Stimulated activated CD4-positive, alpha-beta T cell treated with anti-CD3 and anti-CD28 coated beads, Interleukin-2, amount 100 ng/mL, for 4 hours (primary cell): Measurements from ENCODE around the gene NPAT.
"Not testable (repeated sequence)": the region's sequence is repeated elsewhere in the genome, so short reads cannot be mapped to it uniquely, and the experiment has no call there.

Source experiments
- DNase-seq: peaks from one replicate; pipeline ENCODE4 v3.0.0-alpha.2; 2020; ENCODE audit warnings: low read depth

NPAT gene

GRCh38 chr11:108218912-108219783 is 3.3 kb downstream of the NPAT start:
- DNase-seq, result no peak

GRCh38 chr11:108218455-108218854 is 4.0 kb downstream of the NPAT start:
- DNase-seq, result no peak

- DNase-seq, result peak; percentile 27
Observed at GRCh38 chr11:108216988-108217387, 5.5 kb downstream of the NPAT start.

DNA sequence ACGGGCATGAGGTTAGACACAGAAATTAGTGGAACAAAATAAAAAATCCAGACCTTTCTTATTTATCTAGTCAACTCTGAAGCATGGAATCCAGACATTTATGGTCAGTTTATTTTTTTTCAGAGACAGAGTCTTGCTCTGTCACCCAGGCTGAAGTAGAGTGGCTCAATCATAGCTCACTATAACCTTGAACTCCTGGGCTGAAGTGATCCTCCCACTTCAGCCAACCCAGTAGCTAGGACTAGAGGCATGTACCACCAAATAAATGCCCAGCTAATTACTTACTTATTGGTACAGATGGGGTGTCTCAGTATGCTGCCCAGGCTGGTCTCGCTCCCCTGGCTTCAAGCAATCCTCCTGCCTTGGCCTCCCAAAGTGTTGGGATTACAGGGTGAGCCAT is 8.7 kb downstream of the NPAT start:
- DNase-seq, result no peak

DNA sequence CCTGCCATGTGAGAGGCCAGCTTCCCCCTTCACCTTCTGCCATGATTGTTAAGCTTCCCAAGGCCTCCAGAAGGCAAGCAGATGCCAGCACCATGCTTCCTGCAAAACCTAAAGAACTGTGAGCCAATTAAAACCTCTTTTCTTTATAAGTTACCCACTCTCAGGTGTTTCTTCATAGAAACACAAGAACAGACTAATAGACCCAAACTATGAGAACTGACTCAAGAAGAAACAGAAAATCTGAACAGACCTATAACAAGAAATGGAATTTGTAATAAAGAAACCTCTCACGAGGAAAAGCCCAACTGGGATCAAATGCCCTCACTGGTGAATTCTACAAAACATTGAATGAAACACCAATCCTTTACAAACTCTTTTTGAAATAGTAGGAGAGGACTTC is 12.0 kb downstream of the NPAT start:
- DNase-seq, result no peak

- no peak for DNase-seq
Observed at GRCh38 chr11:108207683-108208060, 14.8 kb downstream of the NPAT start.

DNA sequence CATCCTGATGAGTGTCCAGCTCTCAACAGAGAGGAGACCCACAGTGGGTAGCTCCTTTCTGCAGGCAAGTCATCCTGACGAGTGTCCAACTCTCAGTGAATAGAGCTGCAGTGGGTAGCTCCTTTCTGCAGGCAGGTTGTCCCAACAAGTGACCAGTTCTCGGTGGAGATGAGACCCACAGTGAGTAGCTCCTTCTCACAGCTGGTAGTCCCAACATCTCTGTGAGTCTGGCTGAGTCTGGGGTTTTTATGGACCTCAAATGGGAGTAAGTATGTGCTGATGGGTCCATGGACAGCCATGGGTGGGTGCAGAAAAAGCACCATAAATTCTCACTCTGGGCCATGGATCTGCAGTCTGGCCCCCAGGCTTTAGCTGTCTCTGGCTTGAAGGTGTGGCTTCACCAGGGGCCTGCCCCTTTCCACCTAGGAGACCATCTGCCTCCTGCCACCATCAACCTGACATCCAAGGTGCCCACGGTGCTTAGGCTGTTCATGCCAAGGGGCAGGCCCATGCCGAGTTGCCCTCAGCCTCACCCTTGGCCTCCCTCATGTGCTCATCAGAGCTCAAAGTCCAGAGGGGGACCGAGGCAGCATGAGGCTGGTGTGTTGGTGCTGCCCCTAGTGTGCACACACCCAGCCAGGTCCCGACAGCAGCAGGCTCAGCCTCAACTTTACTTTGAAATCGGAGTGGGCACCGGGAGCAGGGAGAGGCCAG is 15.3 kb downstream of the NPAT start:
- no peak for DNase-seq

- DNase-seq, result no peak
Observed at GRCh38 chr11:108206171-108206570, 16.3 kb downstream of the NPAT start.

- no peak for DNase-seq
Observed at GRCh38 chr11:108204929-108205499, 17.4 kb downstream of the NPAT start.

- no peak for DNase-seq
Observed at GRCh38 chr11:108204376-108204775, 18.1 kb downstream of the NPAT start.

DNA sequence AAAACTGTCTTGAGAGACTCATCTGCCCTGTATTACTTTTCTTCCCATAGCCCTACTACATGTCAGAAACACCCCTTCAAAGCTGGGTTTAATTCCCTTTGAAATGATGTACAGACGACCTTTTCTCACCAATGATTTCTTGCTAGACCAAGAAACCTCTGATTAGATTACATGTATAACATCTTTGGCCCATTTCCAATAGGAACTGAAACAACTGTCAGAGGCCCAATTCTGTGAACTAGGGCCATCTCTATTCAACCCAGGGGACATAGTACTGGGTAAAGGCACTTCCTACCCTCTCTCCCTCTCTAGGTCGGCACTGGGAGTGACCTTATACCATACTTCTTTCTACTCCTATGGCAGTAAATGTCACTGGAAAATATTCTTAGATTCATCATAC is 19.4 kb downstream of the NPAT start:
- DNase-seq, result no peak

- peak; percentile 62 for DNase-seq
Observed at GRCh38 chr11:108199446-108200321, 22.8 kb downstream of the NPAT start.

- DNase-seq, result no peak
Observed at GRCh38 chr11:108198833-108199232, 23.6 kb downstream of the NPAT start.

DNA sequence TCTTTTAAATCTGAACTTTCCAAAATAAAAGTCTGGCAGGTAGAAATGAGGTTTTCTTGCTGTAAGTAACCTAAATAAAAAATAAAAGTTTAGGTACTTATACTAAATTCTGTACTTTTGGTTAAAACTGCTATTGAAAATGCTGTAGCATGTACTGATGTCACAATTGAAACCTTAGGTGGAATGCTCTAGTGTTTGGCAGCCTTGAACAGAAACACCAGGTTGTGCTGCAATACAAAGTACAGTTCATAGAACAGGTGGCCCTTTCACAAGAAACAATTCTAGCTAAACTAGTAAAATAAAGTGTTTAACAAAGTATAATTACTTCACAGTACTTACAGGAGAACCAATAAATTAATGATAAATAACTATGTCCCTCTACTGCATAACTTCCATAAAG is 25.1 kb downstream of the NPAT start:
- no peak for DNase-seq

DNA sequence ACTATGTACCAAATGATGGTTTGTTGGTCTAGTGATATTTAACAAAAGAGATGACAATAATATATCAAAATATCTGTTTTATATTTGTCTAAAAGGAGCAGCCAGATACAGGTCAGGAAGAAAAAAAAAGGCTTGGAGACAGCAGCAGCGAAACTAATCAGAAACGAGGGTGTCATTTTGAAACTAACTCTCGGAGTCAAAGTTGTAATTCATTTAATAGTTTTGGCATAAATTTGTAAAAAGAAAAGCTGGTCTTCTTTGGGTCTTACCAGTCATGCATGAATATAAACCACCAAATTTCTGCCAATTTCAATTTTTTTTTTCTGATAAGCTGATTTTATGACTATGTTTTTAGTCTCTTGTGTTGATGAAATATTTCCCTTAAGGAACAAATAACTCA is 25.5 kb downstream of the NPAT start:
- DNase-seq, result no peak

DNA sequence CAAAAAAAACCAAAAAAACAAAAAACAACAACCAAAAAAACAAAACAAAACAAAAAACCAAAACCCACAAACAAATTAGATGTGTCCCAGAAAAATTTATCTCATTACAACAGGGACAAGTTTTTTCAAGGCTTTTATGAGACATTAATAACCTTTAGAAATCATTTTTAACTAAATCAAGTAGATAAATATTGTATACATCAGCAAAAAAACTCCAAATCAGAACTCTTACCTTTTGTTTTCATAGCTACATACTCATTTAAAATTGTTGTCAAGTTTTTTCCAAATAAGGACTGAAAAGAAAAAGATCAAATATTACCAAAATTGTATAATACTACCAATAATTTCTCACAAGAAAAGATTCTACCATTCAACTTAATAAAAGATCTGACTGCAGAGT is 28.7 kb downstream of the NPAT start:
- no peak for DNase-seq

DNA sequence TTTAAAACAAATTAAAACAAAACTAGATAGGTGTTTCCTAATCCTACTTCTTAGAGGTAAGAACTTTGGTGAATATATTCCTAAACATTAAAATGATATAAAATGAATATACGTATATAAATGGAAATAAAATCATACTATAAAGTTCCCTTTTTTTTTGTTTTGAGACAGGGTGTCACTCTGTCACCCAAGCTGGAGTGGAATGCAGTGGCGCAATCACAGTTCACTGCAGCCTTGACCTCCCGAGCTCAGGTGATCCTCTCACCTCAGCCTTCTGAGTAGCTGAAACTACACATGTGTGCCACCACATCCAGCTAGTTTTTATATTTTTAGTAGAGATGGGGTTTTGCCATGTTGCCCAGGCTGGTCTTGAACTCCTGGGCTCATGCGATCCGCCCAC is 44.9 kb downstream of the NPAT start:
- DNase-seq, result no peak

DNA sequence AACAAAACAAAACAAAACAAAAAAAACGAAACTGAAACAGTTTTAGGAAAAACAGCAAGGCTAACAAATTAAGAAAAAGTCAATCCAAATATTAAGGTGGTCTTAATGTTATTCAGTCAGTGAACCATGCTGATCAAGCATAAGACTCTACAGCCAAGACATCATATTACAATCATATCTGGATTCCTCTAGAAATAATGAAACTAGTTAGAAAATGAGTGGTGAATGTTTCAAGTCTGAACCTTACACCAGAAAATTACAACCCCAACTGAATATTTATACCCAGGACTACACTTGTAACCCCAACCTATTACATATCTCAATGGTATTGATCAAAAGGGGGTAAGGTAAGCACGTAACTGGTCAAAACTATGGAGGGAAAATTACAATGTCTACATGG is 52.3 kb downstream of the NPAT start:
- no peak for DNase-seq

GRCh38 chr11:108167624-108168023 is 54.8 kb downstream of the NPAT start:
- DNase-seq, result no peak

- not testable (repeated sequence) for DNase-seq
Observed at GRCh38 chr11:108162878-108163277, 59.6 kb downstream of the NPAT start.

DNA sequence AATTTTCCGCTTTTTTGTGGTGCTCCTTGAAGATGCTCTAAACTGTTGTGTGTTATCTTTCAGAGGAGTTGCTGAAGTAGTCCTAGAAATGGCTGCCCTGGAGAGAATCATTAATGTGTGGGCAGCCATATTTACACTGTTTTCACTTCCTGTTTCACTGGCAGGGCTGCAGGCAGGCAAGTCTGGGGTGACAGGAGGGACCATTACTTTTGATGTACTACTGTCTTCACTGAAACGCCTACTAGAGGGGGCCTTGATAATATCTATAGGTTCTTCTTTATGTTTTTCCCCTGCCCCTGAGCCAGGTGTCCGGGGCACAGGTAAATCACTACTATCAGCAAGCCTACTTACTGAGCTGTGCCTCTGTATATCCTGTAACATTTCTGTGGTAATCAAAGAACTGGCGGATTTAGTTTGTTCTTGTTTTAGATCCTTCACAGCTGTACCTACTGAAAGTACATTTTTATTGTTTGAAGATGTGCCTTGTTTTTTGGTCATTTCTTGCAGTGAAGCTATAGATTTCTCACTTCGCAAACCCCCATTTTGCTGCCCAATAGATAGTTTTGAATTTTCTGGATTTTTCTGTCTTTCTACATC is 61.4 kb downstream of the NPAT start:
- peak; percentile 4 for DNase-seq

GRCh38 chr11:108154591-108154990 is 67.8 kb downstream of the NPAT start:
- DNase-seq, result no peak
